ENCODE measurements around the gene CHCHD1.

The CHCHD1 gene

DNA sequence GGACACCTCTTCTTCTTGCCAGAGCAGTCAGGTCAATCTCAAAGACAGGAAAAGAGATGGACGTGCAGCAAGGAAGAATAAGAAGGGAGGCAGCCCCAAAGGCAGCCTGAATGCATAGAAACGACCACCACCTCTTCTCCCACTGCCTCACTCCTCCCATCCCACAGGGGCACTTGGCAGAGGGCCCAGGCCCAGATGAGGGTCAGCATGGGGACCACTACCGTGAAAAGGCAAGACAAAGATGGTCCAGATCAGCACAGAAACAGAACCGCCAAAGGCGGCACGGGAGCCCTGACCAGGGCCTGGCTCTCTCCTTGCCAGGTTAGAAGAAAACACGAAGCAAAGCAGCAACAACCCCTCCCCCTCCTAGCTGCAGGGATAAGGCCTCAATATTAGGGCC lies 31.5 kb downstream of the CHCHD1 start:
- Histone ChIP-seq H3K9ac (no peak overlapping the region), H3K4me1 (ENCODE audit: low read depth, poor library complexity, severe bottlenecking) (peaks cover 8% of the 10 kb centered on the region), H3K27ac (no peak overlapping the region), H3K4me2 (no peak overlapping the region), H3K36me3 (ENCODE audit: insufficient read depth) (no peaks in the 10 kb centered on the region), H3K27me3 (ENCODE audit: insufficient read depth, low read depth) (no peaks in the 10 kb centered on the region), H4K20me1 (ENCODE audit: insufficient read depth) (no peaks in the 10 kb centered on the region), H3K4me3 (IDR thresholded peaks at IDR 0.05; ENCODE audit: insufficient read depth, low read depth, low read length) (no peak overlapping the region), H3K79me2 (ENCODE audit: insufficient read depth, low read depth) (no peaks in the 10 kb centered on the region), H2AFZ (ENCODE audit: low read depth) (no peak overlapping the region)
- TF ChIP-seq, protein P1, sequence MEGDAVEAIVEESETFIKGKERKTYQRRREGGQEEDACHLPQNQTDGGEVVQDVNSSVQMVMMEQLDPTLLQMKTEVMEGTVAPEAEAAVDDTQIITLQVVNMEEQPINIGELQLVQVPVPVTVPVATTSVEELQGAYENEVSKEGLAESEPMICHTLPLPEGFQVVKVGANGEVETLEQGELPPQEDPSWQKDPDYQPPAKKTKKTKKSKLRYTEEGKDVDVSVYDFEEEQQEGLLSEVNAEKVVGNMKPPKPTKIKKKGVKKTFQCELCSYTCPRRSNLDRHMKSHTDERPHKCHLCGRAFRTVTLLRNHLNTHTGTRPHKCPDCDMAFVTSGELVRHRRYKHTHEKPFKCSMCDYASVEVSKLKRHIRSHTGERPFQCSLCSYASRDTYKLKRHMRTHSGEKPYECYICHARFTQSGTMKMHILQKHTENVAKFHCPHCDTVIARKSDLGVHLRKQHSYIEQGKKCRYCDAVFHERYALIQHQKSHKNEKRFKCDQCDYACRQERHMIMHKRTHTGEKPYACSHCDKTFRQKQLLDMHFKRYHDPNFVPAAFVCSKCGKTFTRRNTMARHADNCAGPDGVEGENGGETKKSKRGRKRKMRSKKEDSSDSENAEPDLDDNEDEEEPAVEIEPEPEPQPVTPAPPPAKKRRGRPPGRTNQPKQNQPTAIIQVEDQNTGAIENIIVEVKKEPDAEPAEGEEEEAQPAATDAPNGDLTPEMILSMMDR (conservative IDR thresholded peaks at IDR 0.05; ENCODE audit: low read depth, low read length): no peak

DNA sequence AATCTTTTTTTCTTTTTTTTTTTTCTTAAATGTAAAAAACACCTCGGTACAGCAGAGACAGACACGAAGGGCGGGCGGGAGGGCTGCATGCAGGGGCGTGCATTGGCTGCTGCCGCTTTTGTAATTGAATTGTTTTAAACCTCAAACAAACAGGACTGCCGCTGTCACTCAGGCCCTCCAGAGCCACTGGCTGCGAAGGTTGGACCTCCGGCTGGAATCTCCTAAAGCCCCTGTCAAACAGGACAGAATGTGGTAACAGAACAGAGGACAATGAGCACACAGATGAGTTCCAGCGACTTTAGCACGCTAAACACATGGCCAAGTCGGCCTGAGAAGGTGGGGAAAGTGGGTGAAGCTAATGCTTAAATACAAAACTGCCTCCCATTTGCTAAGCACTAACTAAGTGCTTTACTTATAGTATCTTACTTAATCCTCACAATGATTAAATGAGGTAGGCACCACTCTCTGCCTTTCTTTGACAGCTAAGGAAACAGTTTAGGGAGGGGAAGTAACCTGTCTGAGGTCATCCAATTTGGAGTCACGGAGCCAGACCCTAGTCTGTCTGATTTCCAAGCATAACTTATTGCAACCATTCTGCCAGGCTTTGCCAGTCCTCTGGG lies 32.5 kb downstream of the CHCHD1 start:
- Histone ChIP-seq H3K27me3 (ENCODE audit: insufficient read depth, low read depth) (no peaks in the 10 kb centered on the region), H3K27ac (no peak overlapping the region), H2AFZ (ENCODE audit: low read depth) (no peak overlapping the region), H3K36me3 (ENCODE audit: insufficient read depth) (no peaks in the 10 kb centered on the region), H3K4me1 (ENCODE audit: low read depth, poor library complexity, severe bottlenecking) (peaks cover 8% of the 10 kb centered on the region), H3K9ac (no peak overlapping the region), H3K4me3 (IDR thresholded peaks at IDR 0.05; ENCODE audit: insufficient read depth, low read depth, low read length) (no peak overlapping the region), H3K79me2 (ENCODE audit: insufficient read depth, low read depth) (no peaks in the 10 kb centered on the region), H4K20me1 (ENCODE audit: insufficient read depth) (no peaks in the 10 kb centered on the region), H3K4me2 (no peak overlapping the region)
- TF ChIP-seq, protein P1 (conservative IDR thresholded peaks at IDR 0.05; ENCODE audit: low read depth, low read length): no peak

DNA sequence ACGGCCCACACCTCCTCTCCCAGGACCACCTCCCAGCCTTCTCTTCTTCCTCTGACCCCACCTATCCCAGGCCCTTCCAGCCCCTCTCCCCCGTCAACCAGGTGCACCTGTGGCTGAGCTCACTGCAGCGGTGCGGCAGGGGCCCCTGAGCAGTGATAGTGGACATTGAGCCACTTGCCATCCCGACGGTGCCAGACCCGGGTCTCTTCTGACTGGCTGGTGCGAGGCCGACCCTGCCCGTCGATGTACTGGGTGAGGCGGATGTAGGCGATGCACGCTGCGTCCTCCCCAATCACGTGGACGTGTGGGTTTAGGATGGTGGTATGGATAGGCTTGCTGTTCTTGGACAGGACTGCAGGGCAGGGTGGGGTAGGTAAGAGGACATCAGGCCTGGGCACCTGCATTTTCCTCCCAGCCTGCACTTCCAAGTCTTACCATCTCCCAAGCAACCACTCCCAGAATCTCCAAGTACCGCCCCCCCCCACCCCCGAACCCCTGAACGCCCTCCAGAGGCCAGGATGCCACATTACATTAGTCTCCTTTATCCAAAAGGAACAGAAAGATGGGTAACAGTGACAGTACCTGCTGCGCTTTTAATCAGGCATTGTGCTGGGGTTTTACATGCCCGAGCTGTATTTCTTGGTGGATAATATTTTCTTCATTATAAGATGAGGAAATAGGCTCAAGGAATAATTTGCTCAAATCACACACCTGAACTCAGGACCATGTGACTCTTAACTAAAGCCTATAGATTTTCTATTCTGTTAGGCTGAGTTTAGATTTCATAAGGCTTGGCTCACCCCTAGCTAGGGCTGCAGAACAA lies 33.3 kb downstream of the CHCHD1 start:
- Histone ChIP-seq H3K4me1 (ENCODE audit: low read depth, poor library complexity, severe bottlenecking) (peaks cover 4% of the 10 kb centered on the region), H3K4me3 (IDR thresholded peaks at IDR 0.05; ENCODE audit: insufficient read depth, low read depth, low read length) (no peak overlapping the region), H3K9ac (no peak overlapping the region), H3K4me2 (no peak overlapping the region), H3K79me2 (ENCODE audit: insufficient read depth, low read depth) (no peaks in the 10 kb centered on the region), H2AFZ (ENCODE audit: low read depth) (no peak overlapping the region), H4K20me1 (ENCODE audit: insufficient read depth) (no peaks in the 10 kb centered on the region), H3K36me3 (ENCODE audit: insufficient read depth) (no peaks in the 10 kb centered on the region), H3K27ac (no peak overlapping the region), H3K27me3 (ENCODE audit: insufficient read depth, low read depth) (no peaks in the 10 kb centered on the region)
- TF ChIP-seq, protein P1 (conservative IDR thresholded peaks at IDR 0.05; ENCODE audit: low read depth, low read length): peak; percentile 46

DNA sequence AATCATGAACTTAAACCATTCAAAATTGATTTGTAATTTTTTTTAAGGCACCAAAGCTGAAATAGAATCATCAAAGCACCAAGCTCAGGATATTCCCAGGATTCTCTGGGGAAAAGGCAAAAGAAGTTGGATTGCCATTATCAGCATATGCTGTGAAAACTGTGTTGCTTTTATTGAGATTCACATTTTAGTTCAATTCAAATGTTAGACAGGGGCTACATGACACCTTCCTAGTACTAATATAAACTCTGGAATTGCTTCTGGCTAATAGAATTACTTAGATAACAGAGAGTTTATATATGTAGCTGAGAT lies 33.8 kb downstream of the CHCHD1 start:
- Histone ChIP-seq H3K79me2 (ENCODE audit: insufficient read depth, low read depth) (no peaks in the 10 kb centered on the region), H3K27ac (no peak overlapping the region), H4K20me1 (ENCODE audit: insufficient read depth) (no peaks in the 10 kb centered on the region), H3K27me3 (ENCODE audit: insufficient read depth, low read depth) (no peaks in the 10 kb centered on the region), H3K4me3 (IDR thresholded peaks at IDR 0.05; ENCODE audit: insufficient read depth, low read depth, low read length) (no peak overlapping the region), H3K36me3 (ENCODE audit: insufficient read depth) (no peaks in the 10 kb centered on the region), H2AFZ (ENCODE audit: low read depth) (no peak overlapping the region), H3K4me1 (ENCODE audit: low read depth, poor library complexity, severe bottlenecking) (no peaks in the 10 kb centered on the region), H3K4me2 (no peak overlapping the region), H3K9ac (no peak overlapping the region)
- TF ChIP-seq, protein P1 (conservative IDR thresholded peaks at IDR 0.05; ENCODE audit: low read depth, low read length): no peak
